GM10248 (cell line): ENCODE data around the gene ACADVL.
"Not testable (repeated sequence)": the region's sequence is repeated elsewhere in the genome, so short reads cannot be mapped to it uniquely, and the experiment has no call there.

Experiments used
- CTCF ChIA-PET: fragments of 300-600 bp; sonication (Branson Sonifier 250); formaldehyde crosslinking; extraction: SDS; loops from one replicate; lab custom pipeline; 2021; ENCODE audit warnings: antibody characterized with exemption; lab: Yijun Ruan, JAX
- POLR2A ChIA-PET: fragments of 350-650 bp; sonication (Branson Sonifier 250); formaldehyde crosslinking; extraction: SDS; loops from one replicate; lab custom pipeline; 2020; ENCODE audit warnings: antibody characterized with exemption; lab: Yijun Ruan, JAX
- DNase-seq: peaks from one replicate; pipeline ENCODE4 v3.0.0; 2012; ENCODE audit errors: extremely low spot score
- CTCF ChIP-seq: IDR thresholded peaks from 2 replicates; pipeline ENCODE4 v1.5.1; 2012; ENCODE audit warnings: mild to moderate bottlenecking, low read depth; ENCODE audit errors: extremely low read depth, missing control alignments, control extremely low read depth

Gene ACADVL

GRCh38 chr17:7176841-7177190, 42.9 kb upstream of the ACADVL start:
- CTCF ChIA-PET = interaction anchor here (0.7 to 3.7 kb wide), 31 partner anchors 9 to 704 kb away, joined by 3 to 38 read pairs (median 5); partner anchors contain the start of gene ASGR2
- POLR2A ChIA-PET = no interaction called here
- DNase-seq = peak; percentile 22
- no peak for TF ChIP-seq CTCF

- ChIA-PET POLR2A (no interaction called here), CTCF (interaction anchor here (0.7 to 3.7 kb wide), 33 partner anchors 8 to 705 kb away, joined by 3 to 38 read pairs (median 5); partner anchors contain the start of genes ASGR2 and SLC16A13)
- TF ChIP-seq CTCF = peak; percentile 90
- DNase-seq = peak; percentile 87
Observed at GRCh38 chr17:7177191-7177953, 42.4 kb upstream of the ACADVL start.

- no peak for TF ChIP-seq CTCF
- CTCF ChIA-PET = interaction anchor here (0.8 to 3.7 kb wide), 26 partner anchors 8 to 705 kb away, joined by 3 to 38 read pairs (median 6); partner anchors contain the start of genes ASGR2 and SLC16A13
- POLR2A ChIA-PET = no interaction called here
- no peak for DNase-seq
Observed at GRCh38 chr17:7177954-7178477, 41.7 kb upstream of the ACADVL start.

GRCh38 chr17:7178973-7179316, 40.8 kb upstream of the ACADVL start:
- TF ChIP-seq CTCF = no peak
- ChIA-PET CTCF (interaction anchor here (1.2 to 3.7 kb wide), 6 partner anchors 10 to 132 kb away, joined by 3 to 38 read pairs (median 18); no protein-coding TSS in a partner anchor), POLR2A (no interaction called here)

GRCh38 chr17:7179317-7180254, 40.2 kb upstream of the ACADVL start, which contains the start of gene ASGR1:
ASGR1 (minus strand) TSS chr17:7179370; CDS start chr17:7178563, 807 bp downstream.
- ChIA-PET POLR2A (no interaction called here), CTCF (interaction anchor here (1.2 to 3.7 kb wide), 3 partner anchors 11 to 128 kb away, joined by 3 to 26 read pairs (median 4); no protein-coding TSS in a partner anchor)
- TF ChIP-seq CTCF = no peak
- DNase-seq = no peak

More at GRCh38 chr17:7178973-7179316, 40.8 kb upstream of the ACADVL start:
- DNase-seq = no peak

GRCh38 chr17:7182101-7182500, 37.6 kb upstream of the ACADVL start:
- CTCF ChIA-PET = interaction anchor here (1.5 kb wide), 1 partner anchor 136 kb away, joined by 5 read pairs; no protein-coding TSS in a partner anchor
- DNase-seq, POLR2A ChIA-PET: not testable (repeated sequence)
